Measurements from ENCODE around the gene NELFB.

DNA sequence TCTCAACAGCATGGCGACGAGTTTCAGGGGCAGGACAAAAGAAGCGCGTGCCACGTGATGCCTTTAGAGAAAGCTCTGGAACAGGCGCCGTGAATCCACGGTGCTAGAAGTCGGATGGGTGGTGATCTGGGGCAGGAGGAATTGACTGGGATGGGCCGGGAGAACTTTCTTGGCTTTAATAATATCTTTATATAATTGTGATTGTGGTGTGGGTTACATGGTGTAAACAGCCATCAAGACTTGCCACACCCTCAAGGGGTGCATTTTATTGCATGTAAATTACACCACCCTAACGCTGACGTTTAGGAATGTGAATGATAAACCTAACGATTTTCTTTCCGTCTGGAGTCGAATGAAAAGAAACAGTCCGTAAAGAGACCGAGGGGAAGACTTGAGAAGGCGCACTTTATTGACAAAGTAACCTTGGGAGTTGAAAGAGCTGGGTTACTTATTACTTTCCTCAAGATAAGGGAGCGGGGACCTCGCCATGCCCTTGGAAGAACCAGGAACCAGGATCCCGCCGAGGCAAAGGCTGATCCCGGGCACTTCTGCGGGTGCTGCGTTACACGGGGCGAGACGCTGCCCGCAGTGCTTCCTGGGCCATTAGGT, 38.5 kb downstream of the NELFB start:
- TF ChIP-seq, protein P1, sequence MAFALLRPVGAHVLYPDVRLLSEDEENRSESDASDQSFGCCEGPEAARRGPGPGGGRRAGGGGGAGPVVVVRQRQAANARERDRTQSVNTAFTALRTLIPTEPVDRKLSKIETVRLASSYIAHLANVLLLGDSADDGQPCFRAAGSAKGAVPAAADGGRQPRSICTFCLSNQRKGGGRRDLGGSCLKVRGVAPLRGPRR (CRISPR knock-in tag; IDR thresholded peaks at IDR 0.05), result no peak
- TF ChIP-seq, protein P2, sequence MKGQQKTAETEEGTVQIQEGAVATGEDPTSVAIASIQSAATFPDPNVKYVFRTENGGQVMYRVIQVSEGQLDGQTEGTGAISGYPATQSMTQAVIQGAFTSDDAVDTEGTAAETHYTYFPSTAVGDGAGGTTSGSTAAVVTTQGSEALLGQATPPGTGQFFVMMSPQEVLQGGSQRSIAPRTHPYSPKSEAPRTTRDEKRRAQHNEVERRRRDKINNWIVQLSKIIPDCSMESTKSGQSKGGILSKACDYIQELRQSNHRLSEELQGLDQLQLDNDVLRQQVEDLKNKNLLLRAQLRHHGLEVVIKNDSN (CRISPR knock-in tag; IDR thresholded peaks at IDR 0.05), result no peak
- TF ChIP-seq, protein P3, sequence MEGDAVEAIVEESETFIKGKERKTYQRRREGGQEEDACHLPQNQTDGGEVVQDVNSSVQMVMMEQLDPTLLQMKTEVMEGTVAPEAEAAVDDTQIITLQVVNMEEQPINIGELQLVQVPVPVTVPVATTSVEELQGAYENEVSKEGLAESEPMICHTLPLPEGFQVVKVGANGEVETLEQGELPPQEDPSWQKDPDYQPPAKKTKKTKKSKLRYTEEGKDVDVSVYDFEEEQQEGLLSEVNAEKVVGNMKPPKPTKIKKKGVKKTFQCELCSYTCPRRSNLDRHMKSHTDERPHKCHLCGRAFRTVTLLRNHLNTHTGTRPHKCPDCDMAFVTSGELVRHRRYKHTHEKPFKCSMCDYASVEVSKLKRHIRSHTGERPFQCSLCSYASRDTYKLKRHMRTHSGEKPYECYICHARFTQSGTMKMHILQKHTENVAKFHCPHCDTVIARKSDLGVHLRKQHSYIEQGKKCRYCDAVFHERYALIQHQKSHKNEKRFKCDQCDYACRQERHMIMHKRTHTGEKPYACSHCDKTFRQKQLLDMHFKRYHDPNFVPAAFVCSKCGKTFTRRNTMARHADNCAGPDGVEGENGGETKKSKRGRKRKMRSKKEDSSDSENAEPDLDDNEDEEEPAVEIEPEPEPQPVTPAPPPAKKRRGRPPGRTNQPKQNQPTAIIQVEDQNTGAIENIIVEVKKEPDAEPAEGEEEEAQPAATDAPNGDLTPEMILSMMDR (IDR thresholded peaks at IDR 0.05 in 2 of 3, conservative IDR thresholded peaks at IDR 0.05 in 1 of 3; ENCODE audit: insufficient read depth in 2 of 3, low read depth in 1 of 3, low read length in 3 of 3), result no peak
- TF ChIP-seq GATA2 (CRISPR knock-in tag; IDR thresholded peaks at IDR 0.05), result no peak
- TF ChIP-seq EZH2 (IDR thresholded peaks at IDR 0.05; ENCODE audit: borderline replicate concordance, low read depth, low read length), result no peak
- TF ChIP-seq CBX8 (IDR thresholded peaks at IDR 0.05; ENCODE audit: borderline replicate concordance, extremely low read depth, low read depth, low read length, poor library complexity, severe bottlenecking), result no peak
